CD4-positive, alpha-beta T cell (primary cell): Measurements from ENCODE around the gene FLT1. TPM values are rescaled to one million over a fixed set of nuclear protein-coding genes. Genes with fewer than 3 reads are reported as not detected.

Experiments used
- ATAC-seq: fragments of 200-7000 bp; cut with Tn5 transposase; one replicate; pipeline ENCODE4 v1.10.0; 2022; ENCODE audit warnings: mild to moderate bottlenecking; ENCODE audit not compliant: poor library complexity
- CTCF ChIA-PET: fragments of 350-600 bp; sonication (Branson Sonifier 250); formaldehyde crosslinking; loops from one replicate; lab custom pipeline; 2021; ENCODE audit warnings: antibody characterized with exemption, inconsistent platforms; lab: Charles Lee
- POLR2A ChIA-PET: fragments of 350-600 bp; sonication (Branson Sonifier 250); formaldehyde crosslinking; loops from one replicate; lab custom pipeline; 2021; ENCODE audit warnings: antibody characterized with exemption, inconsistent platforms; lab: Charles Lee
- DNase-seq, 14 experiments: peaks; one replicate each; pipeline ENCODE4 v3.0.0-alpha.2; 2013 to 2020; ENCODE audit warnings: mixed read lengths in 2 of 14
- H3K27ac ChIP-seq, 2 donors: one replicate each; pipeline versions ENCODE4 v1.5.1 to v1.7.0; 2013; ENCODE audit warnings: low read length in 2 of 2, low read depth in 1 of 2, mild to moderate bottlenecking in 1 of 2
- H3K27me3 ChIP-seq, 2 experiments: 1 replicate in 1 of 2; 2 replicates in 1 of 2; pipeline versions ENCODE4 v1.6.1 to v1.7.0; 2013; ENCODE audit warnings: low read length in 2 of 2, control low read depth in 1 of 2, mild to moderate bottlenecking in 1 of 2, moderate library complexity in 1 of 2; ENCODE audit not compliant: insufficient read depth in 2 of 2, control insufficient read depth in 1 of 2
- H3K36me3 ChIP-seq: one replicate; pipeline ENCODE4 v1.6.1; 2013; ENCODE audit warnings: low read length, control low read depth; ENCODE audit not compliant: insufficient read depth
- H3K4me1 ChIP-seq: one replicate; pipeline ENCODE4 v1.6.1; 2013; ENCODE audit warnings: low read length, control low read depth; ENCODE audit not compliant: insufficient read depth
- H3K4me3 ChIP-seq: one replicate; pipeline ENCODE4 v1.5.1; 2013; ENCODE audit warnings: mild to moderate bottlenecking, low read length, moderate library complexity
- H3K9me3 ChIP-seq, 2 experiments: 1 replicate in 1 of 2; 2 replicates in 1 of 2; pipeline versions ENCODE4 v1.6.1 to v1.7.0; 2013; ENCODE audit warnings: low read length in 2 of 2, mild to moderate bottlenecking in 2 of 2, control low read depth in 1 of 2, moderate library complexity in 1 of 2; ENCODE audit not compliant: control insufficient read depth in 1 of 2, insufficient read depth in 1 of 2
- H3K27ac Mint-ChIP-seq: one replicate; pipeline ENCODE4 v1.8.0; 2020; ENCODE audit warnings: mixed read lengths
- H3K27me3 Mint-ChIP-seq: one replicate; pipeline ENCODE4 v1.8.0; 2021; ENCODE audit warnings: mixed read lengths
- H3K36me3 Mint-ChIP-seq: one replicate; pipeline ENCODE4 v1.8.0; 2021; ENCODE audit warnings: low read depth, mixed read lengths
- H3K4me1 Mint-ChIP-seq: one replicate; pipeline ENCODE4 v1.8.0; 2021; ENCODE audit warnings: low read depth, mixed read lengths
- H3K4me3 Mint-ChIP-seq: one replicate; pipeline ENCODE4 v1.8.0; 2020; ENCODE audit warnings: mild to moderate bottlenecking, mixed read lengths
- H3K9me3 Mint-ChIP-seq: one replicate; pipeline ENCODE4 v1.8.0; 2020; ENCODE audit warnings: mixed read lengths
- intact Hi-C, 2 experiments: fragments of 100-400 bp; cut with DNase I in 1 of 2; cut with micrococcal nuclease in 1 of 2; formaldehyde crosslinking; loops; one replicate each; pipeline versions ENCODE4 v1.15.1 to v1.9.0; 2023 to 2025; cut with DNase I, micrococcal nuclease
- total RNA-seq, 174 experiments: library from RNA in 2 of 174; stranded (reverse) in 2 of 174; gene quantifications; one replicate each; pipeline ENCODE4 v1.2.3 and lab custom pipeline; 2021 to 2026
- TF ChIP-seq, protein P1 (sequence below): fragments of 200-600 bp; IDR thresholded peaks from one replicate; pipeline ENCODE4 v1.8.0; 2022; ENCODE audit warnings: antibody characterized with exemption, mild to moderate bottlenecking

Gene FLT1
- total RNA-seq, 2 experiments from 2014 or later: 1.1 to 1.2 TPM

DNA sequence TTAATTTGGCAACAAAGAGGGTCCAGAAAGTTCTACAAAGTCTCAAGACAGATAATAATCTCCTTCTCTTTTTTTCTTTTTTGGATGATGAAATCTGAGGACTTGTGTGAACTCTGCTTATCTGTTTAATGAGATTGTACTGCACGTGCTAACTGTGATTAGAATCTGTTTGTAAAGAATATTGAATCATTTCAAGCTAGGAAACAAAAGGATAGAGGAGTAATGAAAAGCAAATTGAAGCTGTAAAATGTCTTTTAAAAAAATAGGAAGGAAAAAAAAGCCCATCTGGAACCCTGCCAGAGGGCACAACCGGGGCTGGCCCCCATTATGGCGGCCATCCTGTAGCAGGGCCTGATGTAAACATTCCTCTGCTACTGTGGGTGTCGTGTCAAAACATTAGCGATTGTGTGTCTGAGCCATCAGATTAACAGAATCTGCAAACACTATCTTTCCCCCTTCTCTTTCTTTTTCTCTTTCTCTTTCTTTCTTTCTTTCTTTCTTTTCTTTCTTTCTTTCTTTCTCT is 83.0 kb downstream of the FLT1 start:
- intact Hi-C loops: no loop called here
- no peak overlapping the region for H3K27ac Mint-ChIP-seq
- H3K36me3 Mint-ChIP-seq: no peaks in the 10 kb centered on the region
- H3K9me3 Mint-ChIP-seq: no peaks in the 10 kb centered on the region
- Histone ChIP-seq H3K4me1 (no peaks in the 10 kb centered on the region), H3K9me3 (peaks cover 0 to 6% of the 10 kb centered on the region in 2 experiments), H3K4me3 (no peak overlapping the region), H3K27ac (no peak overlapping the region), H3K27me3 (no peaks in the 10 kb centered on the region), H3K36me3 (no peaks in the 10 kb centered on the region)
- TF ChIP-seq, protein P1, sequence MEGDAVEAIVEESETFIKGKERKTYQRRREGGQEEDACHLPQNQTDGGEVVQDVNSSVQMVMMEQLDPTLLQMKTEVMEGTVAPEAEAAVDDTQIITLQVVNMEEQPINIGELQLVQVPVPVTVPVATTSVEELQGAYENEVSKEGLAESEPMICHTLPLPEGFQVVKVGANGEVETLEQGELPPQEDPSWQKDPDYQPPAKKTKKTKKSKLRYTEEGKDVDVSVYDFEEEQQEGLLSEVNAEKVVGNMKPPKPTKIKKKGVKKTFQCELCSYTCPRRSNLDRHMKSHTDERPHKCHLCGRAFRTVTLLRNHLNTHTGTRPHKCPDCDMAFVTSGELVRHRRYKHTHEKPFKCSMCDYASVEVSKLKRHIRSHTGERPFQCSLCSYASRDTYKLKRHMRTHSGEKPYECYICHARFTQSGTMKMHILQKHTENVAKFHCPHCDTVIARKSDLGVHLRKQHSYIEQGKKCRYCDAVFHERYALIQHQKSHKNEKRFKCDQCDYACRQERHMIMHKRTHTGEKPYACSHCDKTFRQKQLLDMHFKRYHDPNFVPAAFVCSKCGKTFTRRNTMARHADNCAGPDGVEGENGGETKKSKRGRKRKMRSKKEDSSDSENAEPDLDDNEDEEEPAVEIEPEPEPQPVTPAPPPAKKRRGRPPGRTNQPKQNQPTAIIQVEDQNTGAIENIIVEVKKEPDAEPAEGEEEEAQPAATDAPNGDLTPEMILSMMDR: no peak
- H3K27me3 Mint-ChIP-seq: no peaks in the 10 kb centered on the region
- ChIA-PET POLR2A (no interaction called here), CTCF (no interaction called here)
- no peak for ATAC-seq
- peaks cover 16% of the 10 kb centered on the region for H3K4me1 Mint-ChIP-seq
- peak in 1 of 14 experiments; percentile 9 for DNase-seq
- H3K4me3 Mint-ChIP-seq: no peak overlapping the region

DNA sequence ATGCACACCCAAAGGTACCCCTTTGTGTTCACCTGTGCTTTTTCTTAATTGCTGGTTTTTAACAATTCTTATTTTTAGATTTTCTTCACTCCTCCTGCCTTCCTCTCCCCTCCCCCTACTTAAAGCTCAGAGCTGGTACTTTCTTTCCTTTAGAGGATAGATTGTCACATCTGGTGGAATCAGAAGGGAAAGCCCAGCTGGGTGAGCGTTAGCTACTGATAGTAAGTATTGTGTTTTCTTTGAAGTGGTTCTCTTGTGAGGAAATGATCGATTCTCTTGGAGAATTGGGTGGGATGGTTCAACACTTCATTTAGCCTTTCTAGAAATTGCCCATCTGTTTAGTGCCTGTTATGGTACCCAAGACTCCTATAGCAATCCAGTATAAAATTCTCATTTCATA is 84.8 kb downstream of the FLT1 start:
- Histone ChIP-seq H3K4me1 (no peaks in the 10 kb centered on the region), H3K27me3 (no peaks in the 10 kb centered on the region), H3K36me3 (no peaks in the 10 kb centered on the region), H3K9me3 (peaks cover 0 to 6% of the 10 kb centered on the region in 2 experiments), H3K4me3 (no peak overlapping the region), H3K27ac (no peak overlapping the region)
- Mint-ChIP-seq H3K4me3 (no peak overlapping the region), H3K4me1 (peaks cover 16% of the 10 kb centered on the region), H3K27me3 (no peaks in the 10 kb centered on the region), H3K27ac (no peak overlapping the region), H3K36me3 (no peaks in the 10 kb centered on the region), H3K9me3 (no peaks in the 10 kb centered on the region)
- ChIA-PET CTCF (no interaction called here), POLR2A (no interaction called here)
- intact Hi-C loops: no loop called here
- no peak for ATAC-seq
- TF ChIP-seq, protein P1: no peak
- DNase-seq: no peak

DNA sequence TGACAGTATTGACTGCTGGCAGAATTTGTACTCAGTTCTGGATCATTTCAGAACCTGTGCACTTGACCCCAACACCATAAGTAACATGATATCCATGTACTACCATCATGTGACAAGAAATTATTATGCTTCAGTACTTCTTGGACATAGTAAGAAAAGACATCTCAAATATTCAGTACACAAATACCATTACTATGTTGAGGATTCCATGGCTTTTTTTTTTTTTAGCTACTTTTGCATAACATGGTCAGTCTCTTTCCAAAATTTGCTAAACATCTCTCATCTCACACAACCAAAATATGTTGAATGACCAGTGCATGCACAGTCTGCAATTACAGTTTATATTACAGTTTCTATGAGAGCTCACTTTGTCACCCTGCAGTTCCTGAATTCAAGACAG is 85.3 kb downstream of the FLT1 start:
- Mint-ChIP-seq H3K4me3 (no peak overlapping the region), H3K27ac (no peak overlapping the region), H3K27me3 (no peaks in the 10 kb centered on the region), H3K36me3 (no peaks in the 10 kb centered on the region), H3K9me3 (no peaks in the 10 kb centered on the region), H3K4me1 (peaks cover 16% of the 10 kb centered on the region)
- no peak for DNase-seq
- H3K36me3 ChIP-seq: no peaks in the 10 kb centered on the region
- no peaks in the 10 kb centered on the region for H3K4me1 ChIP-seq
- no peak overlapping the region for H3K27ac ChIP-seq
- TF ChIP-seq, protein P1: no peak
- peaks cover 0 to 6% of the 10 kb centered on the region in 2 experiments for H3K9me3 ChIP-seq
- intact Hi-C loops: no loop called here
- H3K4me3 ChIP-seq: no peak overlapping the region
- ChIA-PET POLR2A (no interaction called here), CTCF (no interaction called here)
- no peaks in the 10 kb centered on the region for H3K27me3 ChIP-seq
- ATAC-seq: no peak
